Endothelial cell of hepatic sinusoid (primary cell): ENCODE results near the gene SLC11A2.

Experiments
- in situ Hi-C: cut with HindIII; loops from 2 replicates; pipeline ENCODE4 v1.10.0; 2017; ENCODE audit warnings: low sequenced_read_pairs

Gene SLC11A2

GRCh38 chr12:51027342-51027835 lies 1.2 kb upstream of the SLC11A2 start:
- in situ Hi-C loops = no loop called here

GRCh38 chr12:51025338-51025835 lies 797 bp downstream of the SLC11A2 start:
- in situ Hi-C loops = no loop called here

GRCh38 chr12:51023625-51024382 lies 2.4 kb downstream of the SLC11A2 start:
- in situ Hi-C loops = loop anchor here (5.0 to 25.0 kb wide), 3 partner anchors 38 to 237 kb away; no protein-coding TSS in a partner anchor

GRCh38 chr12:51021694-51022093 lies 4.5 kb downstream of the SLC11A2 start:
- in situ Hi-C loops = loop anchor here (5.0 to 25.0 kb wide), 3 partner anchors 41 to 234 kb away; no protein-coding TSS in a partner anchor

- in situ Hi-C loops = loop anchor here (5.0 to 25.0 kb wide), 3 partner anchors 42 to 233 kb away; no protein-coding TSS in a partner anchor
Observed at GRCh38 chr12:51020448-51021182, 5.6 kb downstream of the SLC11A2 start.

GRCh38 chr12:51019927-51020326 lies 6.3 kb downstream of the SLC11A2 start:
- in situ Hi-C loops = loop anchor here (5.0 to 25.0 kb wide), 3 partner anchors 42 to 233 kb away; no protein-coding TSS in a partner anchor

- in situ Hi-C loops = loop anchor here (25.0 kb wide), 1 partner anchor 232 kb away; no protein-coding TSS in a partner anchor
Observed at GRCh38 chr12:51018956-51019355, 7.2 kb downstream of the SLC11A2 start.

- in situ Hi-C loops = loop anchor here (25.0 kb wide), 1 partner anchor 230 kb away; no protein-coding TSS in a partner anchor
Observed at GRCh38 chr12:51017452-51017851, 8.7 kb downstream of the SLC11A2 start.

GRCh38 chr12:51014467-51014866 lies 11.7 kb downstream of the SLC11A2 start:
- in situ Hi-C loops = loop anchor here (25.0 kb wide), 1 partner anchor 227 kb away; no protein-coding TSS in a partner anchor

- in situ Hi-C loops = loop anchor here (25.0 kb wide), 1 partner anchor 226 kb away; no protein-coding TSS in a partner anchor
Observed at GRCh38 chr12:51013441-51013840, 12.7 kb downstream of the SLC11A2 start.

- in situ Hi-C loops = loop anchor here (25.0 kb wide), 1 partner anchor 225 kb away; no protein-coding TSS in a partner anchor
Observed at GRCh38 chr12:51012570-51013236, 13.5 kb downstream of the SLC11A2 start.

- in situ Hi-C loops = loop anchor here (25.0 kb wide), 1 partner anchor 225 kb away; no protein-coding TSS in a partner anchor
Observed at GRCh38 chr12:51011955-51012354, 14.2 kb downstream of the SLC11A2 start.

GRCh38 chr12:51009056-51009440 lies 17.1 kb downstream of the SLC11A2 start:
- in situ Hi-C loops = loop anchor here (25.0 kb wide), 1 partner anchor 222 kb away; no protein-coding TSS in a partner anchor

- in situ Hi-C loops = loop anchor here (25.0 kb wide), 1 partner anchor 221 kb away; no protein-coding TSS in a partner anchor
Observed at GRCh38 chr12:51008329-51009055, 17.7 kb downstream of the SLC11A2 start.

- in situ Hi-C loops = loop anchor here (25.0 kb wide), 1 partner anchor 218 kb away; no protein-coding TSS in a partner anchor
Observed at GRCh38 chr12:51005671-51006070, 20.5 kb downstream of the SLC11A2 start.

- in situ Hi-C loops = loop anchor here (25.0 kb wide), 1 partner anchor 218 kb away; no protein-coding TSS in a partner anchor
Observed at GRCh38 chr12:51005030-51005429, 21.2 kb downstream of the SLC11A2 start.

- in situ Hi-C loops = loop anchor here (25.0 kb wide), 1 partner anchor 217 kb away; no protein-coding TSS in a partner anchor
Observed at GRCh38 chr12:51004504-51004903, 21.7 kb downstream of the SLC11A2 start.

- in situ Hi-C loops = loop anchor here (25.0 kb wide), 1 partner anchor 214 kb away; no protein-coding TSS in a partner anchor
Observed at GRCh38 chr12:51001799-51002198, 24.4 kb downstream of the SLC11A2 start.

GRCh38 chr12:51000245-51000644 lies 25.9 kb downstream of the SLC11A2 start:
- in situ Hi-C loops = loop anchor here (25.0 kb wide), 1 partner anchor 213 kb away; no protein-coding TSS in a partner anchor
